Thyroid gland (tissue), 4 donors: ENCODE results near the gene CIITA. TPM values are rescaled to one million over a fixed set of nuclear protein-coding genes. Genes with fewer than 3 reads are reported as not detected.
A peak's percentile ranks its signal among the peaks of the same experiment; 100 is the strongest.

Experiments used
- DNase-seq, 2 donors: peaks; one replicate each; pipeline ENCODE4 v3.0.0-alpha.2; 2019
- H3K27ac ChIP-seq, 3 donors: fragments of 200-600 bp; sonication (generic); 1 replicate in 2 of 3; 2 replicates in 1 of 3; pipeline ENCODE4 v1.5.1; 2016 to 2019; ENCODE audit warnings: mild to moderate bottlenecking in 1 of 3, moderate library complexity in 1 of 3
- H3K27me3 ChIP-seq: fragments of 200-600 bp; sonication (generic); one replicate; pipeline ENCODE4 v1.5.1; 2019
- H3K36me3 ChIP-seq, 2 donors: fragments of 200-600 bp; sonication (generic); one replicate each; pipeline ENCODE4 v1.5.1; 2016 to 2019
- H3K4me1 ChIP-seq, 2 donors: fragments of 200-600 bp; sonication (generic); one replicate each; pipeline ENCODE4 v1.5.1; 2017 to 2019
- H3K4me3 ChIP-seq, 3 donors: fragments of 200-600 bp; sonication (generic); replicated peaks in 1 of 3; 1 replicate in 2 of 3; 2 replicates in 1 of 3; pipeline ENCODE4 v1.5.1; 2016; ENCODE audit warnings: mild to moderate bottlenecking in 1 of 3
- H3K9me3 ChIP-seq: fragments of 200-600 bp; sonication (generic); one replicate; pipeline ENCODE4 v1.5.1; 2017
- CTCF ChIP-seq, 6 experiments: fragments of 200-600 bp in 3 of 6; fragments of 450-650 bp in 3 of 6; sonication (generic) in 3 of 6; IDR thresholded peaks; one replicate each; pipeline ENCODE4 v1.5.1; 2016 to 2019; ENCODE audit warnings: antibody characterized with exemption in 6 of 6, mild to moderate bottlenecking in 2 of 6, inconsistent platforms in 1 of 6, moderate library complexity in 1 of 6
- POLR2A ChIP-seq, 2 donors: fragments of 450-650 bp; IDR thresholded peaks; one replicate each; pipeline ENCODE4 v1.6.1; 2017; ENCODE audit warnings: antibody characterized with exemption in 2 of 2, mild to moderate bottlenecking in 2 of 2, moderate library complexity in 1 of 2
- WGBS, 2 donors: methylation state at CpG; one replicate each; pipeline ENCODE4 v1.1.5; 2017; 5-methylcytosine and 5-hydroxymethylcytosine counted together
- intact Hi-C: fragments of 100-400 bp; cut with DNase I; formaldehyde crosslinking; loops from one replicate; pipeline ENCODE4 v1.15.1; 2023
- total RNA-seq, 4 donors: library from RNA; depleted of rRNA; stranded (reverse); fragments of >200 nt; gene quantifications; one replicate each; pipeline ENCODE4 v1.2.3, GENCODE V29; 2016

The CIITA gene
- total RNA-seq, 4 donors from 2014 or later, result 1.8 to 14.3 (median 10.0) TPM

GRCh38 chr16:10881479-10882030, 4.6 kb downstream of the CIITA start:
- TF ChIP-seq CTCF (IDR thresholded peaks at IDR 0.05), result no peak
- TF ChIP-seq POLR2A (IDR thresholded peaks at IDR 0.05), result no peak
- no peak overlapping the region for H3K27ac ChIP-seq
- no peaks in the 10 kb centered on the region for H3K9me3 ChIP-seq
- peaks cover 20 to 37% of the 10 kb centered on the region in 2 donors for H3K4me1 ChIP-seq
- WGBS, 2 donors, result 78% methylated on average over 7 of the region's 7 CpGs
- intact Hi-C loops, result no loop called here
- H3K4me3 ChIP-seq, result no peak overlapping the region
- H3K36me3 ChIP-seq, result no peaks in the 10 kb centered on the region
- no peaks in the 10 kb centered on the region for H3K27me3 ChIP-seq
- no peak for DNase-seq

- Histone ChIP-seq H3K4me3 (no peak overlapping the region), H3K27ac (peak overlapping the region in 2 of 3 donors; percentile 48 to 50), H3K4me1 (peaks cover 20 to 36% of the 10 kb centered on the region in 2 donors), H3K36me3 (no peaks in the 10 kb centered on the region), H3K27me3 (no peaks in the 10 kb centered on the region), H3K9me3 (no peaks in the 10 kb centered on the region)
- no peak for TF ChIP-seq POLR2A (IDR thresholded peaks at IDR 0.05)
- no peak for TF ChIP-seq CTCF (IDR thresholded peaks at IDR 0.05)
- intact Hi-C loops, result no loop called here
- WGBS, 2 donors, result 37 to 43% methylated on average over 6 to 7 of the region's 7 CpGs
- DNase-seq, result peak; percentile 76 to 78
Observed at GRCh38 chr16:10883004-10883403, 6.0 kb downstream of the CIITA start.

- intact Hi-C loops, result no loop called here
- TF ChIP-seq CTCF (IDR thresholded peaks at IDR 0.05), result no peak
- TF ChIP-seq POLR2A (IDR thresholded peaks at IDR 0.05), result no peak
- 68 to 76% methylated on average over 6 of the region's 6 CpGs for WGBS, 2 donors
- no peaks in the 10 kb centered on the region for H3K9me3 ChIP-seq
- no peaks in the 10 kb centered on the region for H3K27me3 ChIP-seq
- no peaks in the 10 kb centered on the region for H3K36me3 ChIP-seq
- no peak overlapping the region for H3K4me3 ChIP-seq
- no peak overlapping the region for H3K27ac ChIP-seq
- DNase-seq, result no peak
- peaks cover 12 to 21% of the 10 kb centered on the region in 2 donors for H3K4me1 ChIP-seq
Observed at GRCh38 chr16:10885246-10885645, 8.2 kb downstream of the CIITA start.

- H3K9me3 ChIP-seq, result no peaks in the 10 kb centered on the region
- TF ChIP-seq POLR2A (IDR thresholded peaks at IDR 0.05), result no peak
- no peak for TF ChIP-seq CTCF (IDR thresholded peaks at IDR 0.05)
- H3K4me1 ChIP-seq, result peaks cover 3 to 9% of the 10 kb centered on the region in 2 donors
- WGBS, 2 donors, result 66 to 76% methylated on average over 10 of the region's 10 CpGs
- DNase-seq, result peak in 1 of 2 donors; percentile 7
- H3K27me3 ChIP-seq, result no peaks in the 10 kb centered on the region
- H3K4me3 ChIP-seq, result no peak overlapping the region
- H3K36me3 ChIP-seq, result no peaks in the 10 kb centered on the region
- intact Hi-C loops, result no loop called here
- H3K27ac ChIP-seq, result no peak overlapping the region
Observed at GRCh38 chr16:10888320-10888937, 11.4 kb downstream of the CIITA start.

GRCh38 chr16:10889855-10890254, 12.9 kb downstream of the CIITA start:
- intact Hi-C loops, result no loop called here
- 83 to 91% methylated on average over 4 of the region's 4 CpGs for WGBS, 2 donors
- no peak overlapping the region for H3K27ac ChIP-seq
- no peak for DNase-seq
- no peaks in the 10 kb centered on the region for H3K36me3 ChIP-seq
- TF ChIP-seq CTCF (IDR thresholded peaks at IDR 0.05) (no peak), POLR2A (IDR thresholded peaks at IDR 0.05) (no peak)
- H3K4me1 ChIP-seq, result no peaks in the 10 kb centered on the region
- H3K27me3 ChIP-seq, result no peaks in the 10 kb centered on the region
- H3K9me3 ChIP-seq, result no peaks in the 10 kb centered on the region
- no peak overlapping the region for H3K4me3 ChIP-seq
